Astrocyte of the hippocampus (primary cell): ENCODE results near the gene LRRC8B.

Experiments used
- DNase-seq: peaks from one replicate; pipeline ENCODE4 v3.0.0; 2011; ENCODE audit warnings: low read depth, low spot score

LRRC8B gene

DNA sequence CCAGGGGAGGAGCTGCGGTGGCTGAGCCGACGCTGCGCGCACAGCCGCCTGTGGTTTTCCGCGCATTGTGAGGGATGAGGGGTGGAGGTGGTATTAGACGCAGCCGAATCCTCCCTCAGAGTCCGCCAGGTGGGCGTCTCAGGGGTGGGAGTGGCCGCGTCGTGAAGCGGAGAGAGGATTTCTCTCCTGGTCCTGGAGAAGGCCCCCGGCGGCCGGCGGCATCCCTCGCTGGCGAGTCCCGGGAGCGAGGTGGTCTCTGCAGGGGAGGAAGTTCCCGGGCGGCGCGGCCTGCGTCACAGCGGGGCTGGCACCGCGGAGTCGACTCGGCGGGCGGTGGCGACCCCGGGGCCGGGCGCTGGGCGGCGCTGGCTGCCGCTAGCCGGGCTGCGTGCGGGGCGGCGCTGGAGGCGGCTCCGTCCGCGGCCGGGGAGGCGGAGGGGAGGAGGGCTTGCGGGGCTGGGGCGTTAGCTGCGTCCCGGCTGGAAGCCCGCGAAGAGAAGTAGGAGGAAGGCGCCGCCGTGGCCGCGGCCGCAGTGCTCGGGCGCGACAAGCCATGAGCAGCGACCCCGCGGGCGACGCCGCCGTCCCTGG lies 108.1 kb downstream of the LRRC8B start, which contains the start of gene LRRC8C:
TSS of gene LRRC8C (plus strand) at position 464 of the 591 bp plus-strand sequence. CDS start 53,354 bp downstream, outside the sequence.
- DNase-seq, result peak; percentile 95

DNA sequence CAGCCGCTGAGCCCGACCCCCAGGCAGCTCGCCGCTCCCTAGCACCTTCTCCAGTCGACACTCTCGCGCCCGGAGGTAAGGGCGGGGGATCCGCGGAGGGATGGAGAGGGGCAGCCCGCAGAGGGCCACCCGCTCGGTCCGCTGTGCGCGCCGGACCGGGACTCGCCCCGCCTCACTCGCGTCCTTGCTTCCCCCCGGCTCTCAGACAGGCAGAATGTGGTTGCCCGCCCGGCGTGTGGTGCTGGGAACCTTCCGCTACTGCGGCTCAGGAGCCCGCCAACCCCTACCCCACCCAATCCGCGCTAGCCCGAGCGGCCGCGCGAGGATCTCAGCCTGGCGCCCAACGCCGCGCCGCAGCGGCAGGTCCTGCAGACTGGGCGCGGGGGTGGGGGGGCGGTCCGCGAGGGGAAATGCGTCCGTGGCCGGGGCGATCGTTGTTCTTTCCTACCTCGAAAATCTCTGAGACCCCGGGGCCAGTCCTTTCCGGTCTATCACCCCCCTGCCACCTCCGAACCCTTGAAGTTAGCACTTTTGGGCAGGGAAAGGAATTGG lies 108.7 kb downstream of the LRRC8B start:
- DNase-seq, result peak; percentile 82

DNA sequence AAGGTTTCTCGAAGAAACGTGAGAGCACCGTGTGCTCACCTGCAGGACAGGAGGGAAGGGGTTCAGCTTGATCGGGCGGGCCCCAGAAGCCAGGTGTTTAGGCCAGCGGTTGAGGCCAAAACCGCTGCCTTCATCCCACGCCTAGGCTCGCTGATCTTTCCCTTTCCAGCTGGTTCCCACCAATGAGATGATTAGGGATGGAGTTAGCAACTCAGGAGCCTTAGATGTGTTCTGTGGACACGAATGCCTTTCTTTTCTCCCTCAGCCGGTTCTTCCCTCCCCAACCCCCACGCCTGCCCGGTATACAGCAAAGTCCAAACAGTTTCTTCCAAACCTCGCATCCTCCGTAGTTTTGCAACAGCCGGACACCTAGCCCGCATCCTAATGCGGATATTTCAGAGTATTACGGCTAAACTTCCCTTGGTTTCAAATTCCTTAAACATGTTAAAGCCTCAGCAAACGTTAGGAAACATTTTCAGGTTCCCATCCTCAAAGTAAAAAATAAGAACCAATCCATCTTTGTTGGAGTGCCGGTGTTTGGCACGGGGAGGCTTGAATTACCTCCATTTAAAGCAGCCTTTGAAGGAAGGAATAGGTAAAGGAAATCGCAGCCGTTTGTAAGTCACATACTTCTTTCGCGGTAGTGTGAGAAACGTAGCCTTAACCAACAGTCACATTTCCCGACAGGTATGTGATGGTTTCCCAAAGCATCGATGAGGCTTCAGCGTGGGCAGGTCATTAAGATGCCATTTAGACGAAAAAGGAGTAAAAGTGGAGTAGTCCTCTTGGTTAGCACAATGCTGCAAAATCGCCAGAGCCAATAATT lies 109.4 kb downstream of the LRRC8B start:
- peak; percentile 61 for DNase-seq

DNA sequence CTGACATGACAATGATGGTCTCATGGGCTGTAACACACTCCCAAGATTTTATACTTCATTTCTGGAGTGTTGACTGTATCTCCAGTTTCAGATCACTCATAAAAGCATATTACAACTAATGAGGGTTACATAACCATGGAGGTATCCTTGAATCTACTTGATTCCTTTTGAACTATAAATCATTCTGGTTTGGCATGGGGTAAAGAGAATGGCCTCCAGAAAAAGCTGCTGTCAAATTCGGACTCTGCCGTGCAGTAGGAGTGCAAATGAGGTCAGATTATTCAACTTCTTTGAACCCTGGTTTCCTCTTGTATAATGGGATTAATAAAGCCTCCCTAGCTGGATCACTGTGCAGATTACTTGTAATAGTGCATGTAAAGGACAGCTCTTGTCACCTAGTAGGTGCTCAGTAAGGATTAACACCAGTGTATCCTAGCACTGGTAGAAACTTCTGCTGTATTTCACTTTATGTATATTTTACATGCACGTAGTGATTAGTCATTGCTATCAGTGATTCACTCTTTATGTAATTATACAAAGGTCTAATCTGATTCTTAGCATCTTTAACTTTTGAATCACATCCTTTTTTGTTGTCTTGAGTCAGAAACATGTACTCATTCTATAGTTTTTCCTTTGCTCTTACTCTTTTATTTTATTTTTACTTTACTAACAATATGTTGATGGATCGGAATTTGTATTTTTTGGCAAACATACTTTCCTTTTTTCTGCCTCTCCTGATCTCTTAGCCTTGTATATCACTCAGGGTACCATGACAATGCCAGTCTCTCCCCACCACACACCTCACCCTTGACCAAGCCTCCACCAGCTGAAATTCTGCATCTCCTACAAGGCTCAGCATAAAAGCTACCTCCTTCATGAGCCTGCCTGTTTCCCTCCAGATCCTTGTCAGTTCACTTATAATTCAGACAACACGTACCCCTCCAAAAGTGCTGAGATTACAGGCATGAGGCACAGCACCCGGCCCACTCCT lies 111.5 kb downstream of the LRRC8B start:
- DNase-seq, result peak; percentile 26

DNA sequence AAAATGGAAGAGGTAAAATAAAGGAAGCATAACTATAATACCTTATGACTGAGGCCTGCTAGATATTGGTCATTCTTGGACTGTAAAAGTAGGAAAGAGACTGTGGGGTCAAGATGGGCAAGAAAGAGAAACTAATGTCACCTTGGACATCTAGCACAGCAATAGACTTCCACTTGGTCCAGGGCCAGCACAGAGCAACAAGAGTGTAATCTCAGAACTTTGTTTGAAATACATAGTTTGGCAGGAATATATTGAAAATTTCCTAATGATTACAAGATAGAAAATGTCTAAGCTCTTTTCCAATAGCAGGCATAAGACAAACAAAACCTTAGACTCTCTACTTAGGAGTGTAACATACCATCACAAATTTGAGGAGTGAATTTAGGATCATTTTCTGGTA lies 112.9 kb downstream of the LRRC8B start:
- DNase-seq, result no peak

DNA sequence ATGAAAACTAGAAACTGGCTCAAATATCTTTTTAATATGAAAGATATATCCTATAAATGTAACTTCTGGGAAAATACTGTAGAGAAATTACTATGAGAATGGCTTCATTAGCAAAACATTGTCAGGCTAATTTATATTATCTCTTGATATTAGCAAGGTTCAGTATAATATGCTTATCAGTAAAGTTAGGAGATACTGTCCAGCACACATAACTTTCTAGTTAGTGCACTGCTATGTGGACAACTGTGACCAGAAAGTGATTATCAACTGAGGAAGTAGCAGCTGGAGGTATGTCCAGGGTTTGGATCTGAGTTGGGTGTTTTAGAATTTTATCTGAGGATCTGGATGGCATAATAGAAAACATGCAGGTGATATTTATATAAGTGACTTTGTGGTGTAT lies 115.8 kb downstream of the LRRC8B start:
- no peak for DNase-seq

DNA sequence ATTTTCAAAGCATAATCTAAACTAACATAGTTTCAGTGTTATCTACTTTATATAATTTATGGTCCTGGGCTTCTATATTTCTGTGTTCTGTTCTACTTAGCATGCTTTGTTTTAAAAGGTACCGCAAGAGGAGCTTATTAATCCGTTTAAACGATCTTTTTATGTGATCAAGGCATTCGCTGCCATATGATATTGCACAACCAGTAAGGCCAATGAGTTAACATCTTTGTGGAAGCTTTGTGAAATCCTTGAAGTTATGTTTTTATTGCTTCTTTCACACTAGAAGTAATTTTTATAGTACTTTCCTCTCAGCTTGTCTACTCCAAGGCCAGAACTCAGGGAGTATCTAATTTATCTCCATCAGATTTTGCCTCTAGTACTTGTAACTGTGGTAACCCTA lies 117.2 kb downstream of the LRRC8B start:
- no peak for DNase-seq

DNA sequence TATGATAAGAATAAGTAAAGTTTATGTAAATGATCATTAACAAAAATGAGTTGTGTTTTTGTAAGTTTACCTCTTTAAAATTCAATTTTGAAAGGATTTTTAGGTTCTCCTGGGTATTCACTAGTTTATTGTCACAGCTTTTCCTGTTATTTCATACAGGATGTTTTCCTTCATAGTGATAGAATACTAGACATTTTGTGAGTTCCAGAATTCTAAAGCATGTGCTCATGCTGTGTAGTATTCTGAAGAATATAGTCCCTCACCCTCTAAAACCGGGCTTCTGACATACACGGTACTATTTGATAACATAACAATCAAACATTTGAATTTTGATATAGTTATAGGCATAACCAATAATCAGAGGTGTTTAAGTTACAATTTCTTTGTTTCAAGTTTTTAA lies 118.9 kb downstream of the LRRC8B start:
- no peak for DNase-seq

DNA sequence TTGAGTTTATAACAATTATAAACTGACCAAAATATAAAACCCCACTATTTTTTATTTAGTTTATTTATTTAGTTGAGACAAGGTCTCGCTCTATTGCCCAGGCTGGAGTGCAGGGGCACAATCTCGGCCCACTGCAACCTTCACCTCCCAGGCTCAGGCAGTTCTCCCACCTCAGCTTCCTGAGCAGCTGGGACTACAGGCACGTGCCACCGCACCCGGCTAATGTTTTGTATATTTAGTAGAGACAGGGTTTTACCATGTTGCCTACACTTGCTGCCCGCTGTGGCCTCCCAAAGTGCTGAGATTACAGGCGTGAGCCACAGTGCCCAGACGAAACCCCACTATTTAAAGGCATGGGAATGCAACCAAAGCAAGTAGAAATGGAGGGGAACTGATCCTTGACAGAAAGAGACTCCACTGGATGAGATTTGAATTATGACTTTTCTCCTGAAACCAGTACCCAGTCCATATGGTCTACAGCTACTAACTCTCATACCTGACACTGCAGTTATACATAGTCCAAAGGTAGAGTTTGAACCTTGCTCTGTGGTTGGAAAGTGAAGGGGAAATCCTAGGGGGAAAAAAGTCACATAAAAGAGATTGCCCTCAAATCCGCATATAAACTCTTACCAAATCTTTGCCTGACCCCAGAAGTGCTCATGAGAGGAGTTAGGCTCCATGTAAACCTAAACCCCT lies 119.6 kb downstream of the LRRC8B start:
- DNase-seq, result no peak

DNA sequence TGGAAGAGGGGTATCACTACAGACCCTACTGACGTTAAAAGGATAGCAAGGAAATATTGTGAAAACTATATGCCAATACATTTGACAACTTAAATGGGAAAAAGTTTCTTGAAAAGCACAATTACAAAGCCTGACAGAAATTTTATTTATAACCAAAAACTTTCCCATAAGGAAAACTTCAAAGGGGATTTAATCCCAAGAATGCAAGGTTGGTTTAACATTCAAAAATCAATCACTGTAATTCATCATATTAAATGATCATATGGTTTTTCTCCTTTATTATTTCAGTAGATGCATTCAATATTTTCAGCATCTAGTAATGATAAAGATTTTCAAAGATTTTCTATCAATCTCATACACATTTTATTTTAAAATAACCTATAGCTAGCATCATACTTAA lies 121.6 kb downstream of the LRRC8B start:
- no peak for DNase-seq
